Endothelial cell of umbilical vein (primary cell): ENCODE data around the gene CNKSR2.

ENCODE experiments used
- CTCF ChIP-seq, 2 donors: IDR thresholded peaks; 1 replicate in 1 of 2; 2 replicates in 1 of 2; pipeline ENCODE4 v1.5.1; 2011; ENCODE audit warnings: low read length in 2 of 2, mild to moderate bottlenecking in 2 of 2, moderate library complexity in 2 of 2, control low read depth in 1 of 2, inconsistent platforms in 1 of 2, low read depth in 1 of 2; ENCODE audit not compliant: insufficient read depth in 1 of 2; ENCODE audit errors: extremely low read depth in 1 of 2
- FOS ChIP-seq: IDR thresholded peaks from 2 replicates; pipeline ENCODE4 v1.6.1; 2011; ENCODE audit warnings: mild to moderate bottlenecking, low read length, moderate library complexity, borderline replicate concordance; ENCODE audit not compliant: insufficient read depth
- MAX ChIP-seq: IDR thresholded peaks from 2 replicates; pipeline ENCODE4 v1.6.1; 2011; ENCODE audit not compliant: insufficient read depth, insufficient read length
- MYC ChIP-seq: IDR thresholded peaks from one replicate; pipeline ENCODE4 v1.6.1; 2011; ENCODE audit warnings: mild to moderate bottlenecking, low read depth, low read length
- POLR2A ChIP-seq: IDR thresholded peaks from 2 replicates; pipeline ENCODE4 v1.6.1; 2012; ENCODE audit warnings: low read depth, mild to moderate bottlenecking, control low read depth, low read length
- POLR2AphosphoS5 ChIP-seq: IDR thresholded peaks from 2 replicates; pipeline ENCODE4 v1.6.1; 2012; ENCODE audit warnings: low read depth, mild to moderate bottlenecking, control low read depth, low read length, moderate library complexity; ENCODE audit not compliant: insufficient read depth

- no peak for TF ChIP-seq POLR2AphosphoS5
- no peak for TF ChIP-seq CTCF (IDR thresholded peaks at IDR 0.05; ENCODE audit: extremely low read depth in 1 of 2, insufficient read depth in 1 of 2, low read depth in 1 of 2, low read length in 2 of 2)
- no peak for TF ChIP-seq MYC
- no peak for TF ChIP-seq POLR2A
- no peak for TF ChIP-seq FOS
- no peak for TF ChIP-seq MAX
Measured at GRCh38 chrX:21383546-21383945, 9.3 kb downstream of the CNKSR2 start.
